ENCODE data around the gene SPOCK1. TPM values are rescaled to one million over a fixed set of nuclear protein-coding genes. Genes with fewer than 3 reads are reported as not detected.

SPOCK1 gene
- total and polyA plus RNA-seq, 9 of the 15 experiments (the other 6 are each of a cell fraction or from before 2014, with no cell fraction given) = 0.01 to 0.35 (median 0.04) TPM; not detected in 6

- TF ChIP-seq TAL1 (IDR thresholded peaks at IDR 0.05) (no peak), ADNP (tag; IDR thresholded peaks at IDR 0.05) (no peak), ZNF24 (IDR thresholded peaks at IDR 0.05) (no peak), TCF7L2 (IDR thresholded peaks at IDR 0.05; ENCODE audit: low read depth, low read length) (no peak), ZNF589 (CRISPR knock-in tag; IDR thresholded peaks at IDR 0.05; ENCODE audit: low read depth) (no peak)
- BruUV-seq (replicated peaks) = no TSS peak
- ChIA-PET CTCF (ENCODE audit: low intra/inter-chr PET ratio) (no interaction called here), POLR2A (no interaction called here)
- Histone ChIP-seq H3K9ac (ENCODE audit: insufficient read depth in 1 of 2, low read depth in 2 of 2, low read length in 2 of 2) (no peak overlapping the region), H3K36me3 (ENCODE audit: control insufficient read depth, insufficient read depth, low read length) (no peaks in the 10 kb centered on the region), H2AFZ (ENCODE audit: low read depth, low read length) (no peak overlapping the region), H3K79me2 (ENCODE audit: control insufficient read depth, insufficient read depth, low read length) (no peaks in the 10 kb centered on the region), H3K4me1 (replicated peaks in 1 of 2; ENCODE audit: control insufficient read depth in 2 of 2, insufficient read depth in 2 of 2, low read length in 2 of 2) (no peaks in the 10 kb centered on the region), H3K27ac (ENCODE audit: extremely low read depth, low read depth, low read length) (no peak overlapping the region), H3K9me1 (ENCODE audit: control insufficient read depth, insufficient read depth, low read length) (no peaks in the 10 kb centered on the region), H3K4me2 (ENCODE audit: insufficient read depth, low read length) (no peak overlapping the region), H3K27me3 (ENCODE audit: control insufficient read depth in 2 of 2, insufficient read depth in 2 of 2, low read length in 2 of 2) (no peaks in the 10 kb centered on the region), H3K4me3 (no peak overlapping the region), H4K20me1 (replicated peaks; ENCODE audit: control insufficient read depth, insufficient read depth, low read length) (no peaks in the 10 kb centered on the region), H3K9me3 (replicated peaks; ENCODE audit: control insufficient read depth, insufficient read depth, low read depth, low read length) (no peaks in the 10 kb centered on the region)
- ATAC-seq (no peak), DNase-seq (ENCODE audit: extremely low read depth in 1 of 4, low spot score in 3 of 4) (no peak), FAIRE-seq (no peak)
- WGBS (ENCODE audit: insufficient coverage, low coverage, missing lambda C conversion rate) = 0% methylated on average over 3 of the region's 3 CpGs
- intact Hi-C loops (cut with micrococcal nuclease) (no loop called here), in situ Hi-C loops (cut with MboI) (no loop called here)
Measured at GRCh38 chr5:137010226-137010625, 488.9 kb downstream of the SPOCK1 start.

GRCh38 chr5:137004279-137004678, 494.8 kb downstream of the SPOCK1 start:
- ATAC-seq = no peak
- Histone ChIP-seq H3K27me3 (ENCODE audit: control insufficient read depth in 2 of 2, insufficient read depth in 2 of 2, low read length in 2 of 2) (no peaks in the 10 kb centered on the region), H4K20me1 (replicated peaks; ENCODE audit: control insufficient read depth, insufficient read depth, low read length) (no peaks in the 10 kb centered on the region), H3K27ac (ENCODE audit: extremely low read depth, low read depth, low read length) (no peak overlapping the region), H3K36me3 (ENCODE audit: control insufficient read depth, insufficient read depth, low read length) (no peaks in the 10 kb centered on the region), H3K4me3 (no peak overlapping the region), H3K4me1 (replicated peaks in 1 of 2; ENCODE audit: control insufficient read depth in 2 of 2, insufficient read depth in 2 of 2, low read length in 2 of 2) (no peaks in the 10 kb centered on the region), H3K9me3 (replicated peaks; ENCODE audit: control insufficient read depth, insufficient read depth, low read depth, low read length) (no peaks in the 10 kb centered on the region), H3K4me2 (ENCODE audit: insufficient read depth, low read length) (no peak overlapping the region), H2AFZ (ENCODE audit: low read depth, low read length) (no peak overlapping the region), H3K9ac (ENCODE audit: insufficient read depth in 1 of 2, low read depth in 2 of 2, low read length in 2 of 2) (no peak overlapping the region), H3K9me1 (ENCODE audit: control insufficient read depth, insufficient read depth, low read length) (no peaks in the 10 kb centered on the region), H3K79me2 (ENCODE audit: control insufficient read depth, insufficient read depth, low read length) (no peaks in the 10 kb centered on the region)
- in situ Hi-C loops (cut with MboI) (no loop called here), intact Hi-C loops (cut with micrococcal nuclease) (no loop called here)
- no TSS peak for BruUV-seq (replicated peaks)
- no peak for FAIRE-seq
- DNase-seq (ENCODE audit: extremely low read depth in 1 of 4, low spot score in 3 of 4) = no peak
- ChIA-PET CTCF (ENCODE audit: low intra/inter-chr PET ratio) (no interaction called here), POLR2A (interaction anchor here (0.9 kb wide), 1 partner anchor 982 kb away, joined by 3 read pairs; no protein-coding TSS in a partner anchor)
- WGBS (ENCODE audit: insufficient coverage, low coverage, missing lambda C conversion rate) = 0% methylated on average over 2 of the region's 2 CpGs
- TF ChIP-seq RREB1 (CRISPR knock-in tag; IDR thresholded peaks at IDR 0.05) (no peak), BRCA1 (IDR thresholded peaks at IDR 0.05) (no peak), BRCA1 (CRISPR knock-in tag; IDR thresholded peaks at IDR 0.05) (no peak), TFE3 (CRISPR knock-in tag; IDR thresholded peaks at IDR 0.05) (no peak)
